GM12878 (cell line): ENCODE results near the gene NDOR1. TPM values are rescaled to one million over a fixed set of nuclear protein-coding genes. Genes with fewer than 3 reads are reported as not detected.

Source experiments
- ATAC-seq: fragments of 200-7000 bp; cut with Tn5 transposase; 3 replicates; pipeline ENCODE4 v1.9.1; 2020; ENCODE audit warnings: mild to moderate bottlenecking, moderate library complexity
- BruUV-seq: library from RNA; stranded (reverse); fragments of 400-500 nt; replicated peaks from 2 replicates; lab custom pipeline; 2021; lab: Mats Ljungman, UMichigan
- CTCF ChIA-PET: fragments of 300-600 bp; sonication (Branson Sonifier 250); formaldehyde crosslinking; extraction: SDS; loops from one replicate; lab custom pipeline; 2021; ENCODE audit warnings: inconsistent platforms; lab: Yijun Ruan, JAX
- POLR2A ChIA-PET: fragments of 350-600 bp; formaldehyde crosslinking; extraction: SDS; loops from one replicate; lab custom pipeline; 2021; ENCODE audit warnings: inconsistent platforms; lab: Charles Lee
- RAD21 ChIA-PET: fragments of 300-600 bp; sonication (Branson Sonifier 250); formaldehyde crosslinking; loops from one replicate; lab custom pipeline; 2023; ENCODE audit warnings: antibody characterized with exemption; ENCODE audit not compliant: unreplicated experiment; lab: Charles Lee
- SMC1A ChIA-PET: fragments of 300-600 bp; sonication (Branson Sonifier 250); formaldehyde crosslinking; loops from one replicate; lab custom pipeline; 2023; ENCODE audit not compliant: unreplicated experiment, uncharacterized antibody; lab: Charles Lee
- DNase-seq: peaks from one replicate; pipeline ENCODE4 v3.0.0-alpha.2; 2011; ENCODE audit warnings: low read depth, low spot score
- FAIRE-seq: peaks from 3 replicates; lab custom pipeline; 2011; peaks lifted over from hg19 to GRCh38; lab: Jason Lieb, UNC
- H2AFZ ChIP-seq: 2 replicates; pipeline ENCODE4 v1.6.0; 2011; ENCODE audit warnings: low read depth, low read length, control low read depth; ENCODE audit not compliant: control insufficient read depth
- H3K27ac ChIP-seq: 2 replicates; pipeline ENCODE4 v1.5.1; 2011; ENCODE audit warnings: control low read depth; ENCODE audit not compliant: control insufficient read depth, insufficient read depth
- H3K27me3 ChIP-seq, 2 experiments: replicated peaks in 1 of 2; 2 replicates each; pipeline versions ENCODE4 v1.6.0 to v1.6.1; 2011; ENCODE audit warnings: low read length in 1 of 2; ENCODE audit not compliant: control insufficient read depth in 2 of 2, insufficient read depth in 2 of 2
- H3K36me3 ChIP-seq, 2 experiments: 2 replicates each; pipeline ENCODE4 v1.5.1; 2011; ENCODE audit warnings: low read length in 1 of 2; ENCODE audit not compliant: control insufficient read depth in 2 of 2, insufficient read depth in 2 of 2
- H3K4me1 ChIP-seq: 2 replicates; pipeline ENCODE4 v1.6.1; 2011; ENCODE audit warnings: mild to moderate bottlenecking, low read length, moderate library complexity, mixed read lengths; ENCODE audit not compliant: control insufficient read depth, insufficient read depth
- H3K4me2 ChIP-seq: 2 replicates; pipeline ENCODE4 v1.6.0; 2011; ENCODE audit warnings: control low read depth; ENCODE audit not compliant: control insufficient read depth, insufficient read depth
- H3K4me3 ChIP-seq: fragments of 200-600 bp; sonication (generic); 2 replicates; pipeline ENCODE4 v1.5.1; 2016
- H3K79me2 ChIP-seq: 2 replicates; pipeline ENCODE4 v1.6.0; 2011; ENCODE audit warnings: low read length; ENCODE audit not compliant: control insufficient read depth, insufficient read depth
- H3K9ac ChIP-seq: 2 replicates; pipeline ENCODE4 v1.8.0; 2011; ENCODE audit warnings: low read length, control low read depth, mixed read lengths; ENCODE audit not compliant: control insufficient read depth, insufficient read depth
- H3K9me3 ChIP-seq: replicated peaks from 3 replicates; pipeline ENCODE4 v1.5.1; 2011; ENCODE audit warnings: mild to moderate bottlenecking, low read length; ENCODE audit not compliant: control insufficient read depth, insufficient read depth
- H4K20me1 ChIP-seq: 2 replicates; pipeline ENCODE4 v1.6.0; 2011; ENCODE audit not compliant: control insufficient read depth, insufficient read depth
- ASH2L ChIP-seq: fragments of 300-600, 200-600 bp; sonication (generic); IDR thresholded peaks from 2 replicates; pipeline ENCODE4 v1.6.1; 2017; ENCODE audit warnings: low read depth, mild to moderate bottlenecking, borderline replicate concordance
- CTCF ChIP-seq, 3 experiments: IDR thresholded peaks in 2 of 3; conservative IDR thresholded peaks in 1 of 3; 2 replicates each; pipeline ENCODE4 v1.5.1; 2011; ENCODE audit warnings: low read depth in 3 of 3, low read length in 3 of 3, mild to moderate bottlenecking in 3 of 3, control low read depth in 2 of 3, moderate library complexity in 2 of 3, inconsistent platforms in 1 of 3, mixed read lengths in 1 of 3; ENCODE audit not compliant: control insufficient read depth in 2 of 3, insufficient read depth in 1 of 3; ENCODE audit errors: extremely low read depth in 1 of 3
- STAT1 ChIP-seq: fragments of 450-650 bp; conservative IDR thresholded peaks from 2 replicates; pipeline ENCODE4 v1.6.1; 2014; ENCODE audit warnings: antibody characterized with exemption, mild to moderate bottlenecking
- WGBS: methylation state at CpG from one replicate; pipeline ENCODE4 v1.1.6; 2016; ENCODE audit warnings: low lambda C conversion rate; ENCODE audit not compliant: insufficient replicate concordance, insufficient coverage; ENCODE audit errors: missing lambda C conversion rate; 5-methylcytosine and 5-hydroxymethylcytosine counted together
- in situ Hi-C: fragments of 300-500 bp; cut with MboI; formaldehyde crosslinking; loops from 9 replicates; pipeline ENCODE4 v1.14.3; 2018; ENCODE audit warnings: mixed read lengths
- intact Hi-C: fragments of 100-400 bp; cut with micrococcal nuclease; formaldehyde crosslinking; loops from one replicate; pipeline ENCODE4 v1.14.2; 2022; ENCODE audit not compliant: unreplicated experiment
- polyA plus RNA-seq, 11 experiments: library from polyadenylated mRNA; depleted of rRNA in 4 of 11; unstranded in 6 of 11; stranded (reverse) in 5 of 11; fragments of >200 nt; fragmentation: Nextera tagmentation in 4 of 11; fragmentation: Illumina TruSeq in 1 of 11; extraction: Ambion mirVana in 4 of 11; extraction: Trizol in 1 of 11; gene quantifications; 1 replicate in 1 of 11; 2 replicates in 10 of 11; pipeline versions ENCODE4 v1.2.1 to v1.2.3, GENCODE V29; 2011 to 2016; ENCODE audit warnings: inconsistent platforms in 2 of 11, missing spikeins in 2 of 11, low read depth in 1 of 11
- total RNA-seq, 4 experiments: library from RNA; depleted of rRNA in 3 of 4; stranded (reverse); fragments of >200 nt in 3 of 4; fragmentation: Illumina TruSeq in 1 of 4; extraction: Trizol in 1 of 4; gene quantifications; 2 replicates each; pipeline versions ENCODE4 v1.2.1 to v1.2.3, GENCODE V29; 2013 to 2021
- TF ChIP-seq, protein P1 (sequence below): fragments of 450-650 bp; IDR thresholded peaks from 2 replicates; pipeline ENCODE4 v1.6.1; 2018; ENCODE audit warnings: borderline replicate concordance, mild to moderate bottlenecking; ENCODE audit not compliant: partially characterized antibody

Gene NDOR1
- total and polyA plus RNA-seq, 10 of the 15 experiments (the other 5 are each of a cell fraction or from before 2014, with no cell fraction given), result 0.04 to 32.9 (median 11.1) TPM

- H3K9ac ChIP-seq, result no peak overlapping the region
- RAD21 ChIA-PET, result interaction anchor here (0.6 to 1.1 kb wide), 2 partner anchors 33 to 76 kb away, joined by 3 read pairs; partner anchors contain the start of gene DPP7
- WGBS, result 83% methylated on average over 6 of the region's 9 CpGs
- peaks cover 0 to 7% of the 10 kb centered on the region in 2 experiments; a peak in 3 of 4 replicates for H3K36me3 ChIP-seq
- H3K9me3 ChIP-seq, result no peaks in the 10 kb centered on the region
- FAIRE-seq (no peak), ATAC-seq (no peak), DNase-seq (no peak)
- H3K27me3 ChIP-seq, result no peaks in the 10 kb centered on the region
- in situ Hi-C loops (no loop called here), intact Hi-C loops (no loop called here)
- H3K79me2 ChIP-seq, result peaks cover 35% of the 10 kb centered on the region
- no peak overlapping the region for H2AFZ ChIP-seq
- H3K4me2 ChIP-seq, result peak overlapping the region; percentile 93; the same call in 1 of the 2 replicates
- TF ChIP-seq, protein P1, sequence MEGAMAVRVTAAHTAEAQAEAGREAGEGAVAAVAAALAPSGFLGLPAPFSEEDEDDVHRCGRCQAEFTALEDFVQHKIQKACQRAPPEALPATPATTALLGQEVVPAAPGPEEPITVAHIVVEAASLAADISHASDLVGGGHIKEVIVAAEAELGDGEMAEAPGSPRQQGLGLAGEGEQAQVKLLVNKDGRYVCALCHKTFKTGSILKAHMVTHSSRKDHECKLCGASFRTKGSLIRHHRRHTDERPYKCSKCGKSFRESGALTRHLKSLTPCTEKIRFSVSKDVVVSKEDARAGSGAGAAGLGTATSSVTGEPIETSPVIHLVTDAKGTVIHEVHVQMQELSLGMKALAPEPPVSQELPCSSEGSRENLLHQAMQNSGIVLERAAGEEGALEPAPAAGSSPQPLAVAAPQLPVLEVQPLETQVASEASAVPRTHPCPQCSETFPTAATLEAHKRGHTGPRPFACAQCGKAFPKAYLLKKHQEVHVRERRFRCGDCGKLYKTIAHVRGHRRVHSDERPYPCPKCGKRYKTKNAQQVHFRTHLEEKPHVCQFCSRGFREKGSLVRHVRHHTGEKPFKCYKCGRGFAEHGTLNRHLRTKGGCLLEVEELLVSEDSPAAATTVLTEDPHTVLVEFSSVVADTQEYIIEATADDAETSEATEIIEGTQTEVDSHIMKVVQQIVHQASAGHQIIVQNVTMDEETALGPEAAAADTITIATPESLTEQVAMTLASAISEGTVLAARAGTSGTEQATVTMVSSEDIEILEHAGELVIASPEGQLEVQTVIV, result no peak
- TF ChIP-seq ASH2L (no peak), STAT1 (no peak), CTCF (IDR thresholded peaks at IDR 0.05 in 2 of 3, conservative IDR thresholded peaks at IDR 0.05 in 1 of 3; ENCODE audit: control insufficient read depth in 2 of 3, extremely low read depth in 1 of 3, insufficient read depth in 1 of 3, low read depth in 3 of 3, low read length in 3 of 3) (peak in 1 of 3 experiments; percentile 7; a peak in 1 of 6 replicates)
- SMC1A ChIA-PET, result interaction anchor here (1.2 to 2.2 kb wide), 3 partner anchors 8 to 62 kb away, joined by 3 to 9 read pairs (median 7); no protein-coding TSS in a partner anchor
- peaks cover 7% of the 10 kb centered on the region; the same call in 1 of the 2 replicates for H4K20me1 ChIP-seq
- H3K4me3 ChIP-seq, result 0 out of 2 replicates have a peak overlapping the region, but pooled peaks have one; percentile 99
- POLR2A ChIA-PET, result interaction anchor here (1.8 to 4.6 kb wide), 4 partner anchors 11 to 47 kb away, joined by 7 to 22 read pairs (median 9); partner anchors contain the start of genes CYSRT1, RNF208 and TPRN
- no peak overlapping the region for H3K27ac ChIP-seq
- peaks cover 22% of the 10 kb centered on the region for H3K4me1 ChIP-seq
- no TSS peak for BruUV-seq
- CTCF ChIA-PET, result interaction anchor here (0.6 to 2.7 kb wide), 7 partner anchors 14 to 123 kb away, joined by 3 to 21 read pairs (median 7); partner anchors contain the start of gene RNF224
Measured at GRCh38 chr9:137190315-137190856, 15.1 kb upstream of the NDOR1 start.
